ENCODE data around the gene RBM20.

DNA sequence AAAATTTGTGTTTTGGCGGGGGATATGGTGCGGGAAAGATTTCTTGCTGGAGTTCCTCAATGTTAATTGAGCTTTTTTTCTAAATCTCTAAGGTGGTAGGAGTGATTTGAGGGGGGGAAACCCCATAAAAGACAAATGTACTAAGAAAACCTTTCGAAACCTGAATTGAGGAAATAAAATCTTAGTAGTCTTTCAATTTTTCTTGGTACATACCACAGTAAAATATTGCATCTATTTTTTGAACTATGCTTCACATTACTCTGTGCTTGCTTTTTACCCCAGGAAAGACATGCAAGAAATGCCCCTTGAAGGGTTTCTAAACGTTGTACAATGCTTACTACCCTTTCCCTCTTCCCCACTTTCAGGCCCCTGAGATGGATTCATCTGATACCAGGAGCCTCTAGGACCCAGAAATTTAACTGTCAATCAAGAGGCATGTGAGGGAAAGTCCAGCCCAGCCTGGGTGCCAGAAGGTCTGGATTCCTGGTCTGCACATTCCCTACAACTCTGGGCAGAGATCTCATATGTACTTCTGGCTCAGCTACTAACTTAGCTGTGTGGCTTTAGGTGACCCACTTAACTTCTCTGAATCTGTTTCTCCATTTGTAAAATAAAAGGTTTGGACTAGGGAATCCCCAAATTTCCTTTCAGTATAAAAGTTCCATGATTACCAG, 221.8 kb downstream of the RBM20 start:
- TF ChIP-seq YY1 (IDR thresholded peaks at IDR 0.05; ENCODE audit: insufficient read depth, insufficient read length) (no peak), ZNF274 (IDR thresholded peaks at IDR 0.05; ENCODE audit: low read depth, low read length) (no peak)

Measured in NT2/D1 (cell line).